ENCODE data around the gene ZNF607. TPM values are rescaled to one million over a fixed set of nuclear protein-coding genes. Genes with fewer than 3 reads are reported as not detected.

The ZNF607 gene
- total RNA-seq, 4 donors from 2014 or later: 5.4 to 14.1 (median 7.6) TPM

GRCh38 chr19:37698216-37698615, 21.3 kb downstream of the ZNF607 start:
- TF ChIP-seq, protein P1, sequence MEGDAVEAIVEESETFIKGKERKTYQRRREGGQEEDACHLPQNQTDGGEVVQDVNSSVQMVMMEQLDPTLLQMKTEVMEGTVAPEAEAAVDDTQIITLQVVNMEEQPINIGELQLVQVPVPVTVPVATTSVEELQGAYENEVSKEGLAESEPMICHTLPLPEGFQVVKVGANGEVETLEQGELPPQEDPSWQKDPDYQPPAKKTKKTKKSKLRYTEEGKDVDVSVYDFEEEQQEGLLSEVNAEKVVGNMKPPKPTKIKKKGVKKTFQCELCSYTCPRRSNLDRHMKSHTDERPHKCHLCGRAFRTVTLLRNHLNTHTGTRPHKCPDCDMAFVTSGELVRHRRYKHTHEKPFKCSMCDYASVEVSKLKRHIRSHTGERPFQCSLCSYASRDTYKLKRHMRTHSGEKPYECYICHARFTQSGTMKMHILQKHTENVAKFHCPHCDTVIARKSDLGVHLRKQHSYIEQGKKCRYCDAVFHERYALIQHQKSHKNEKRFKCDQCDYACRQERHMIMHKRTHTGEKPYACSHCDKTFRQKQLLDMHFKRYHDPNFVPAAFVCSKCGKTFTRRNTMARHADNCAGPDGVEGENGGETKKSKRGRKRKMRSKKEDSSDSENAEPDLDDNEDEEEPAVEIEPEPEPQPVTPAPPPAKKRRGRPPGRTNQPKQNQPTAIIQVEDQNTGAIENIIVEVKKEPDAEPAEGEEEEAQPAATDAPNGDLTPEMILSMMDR (IDR thresholded peaks at IDR 0.05): no peak
- TF ChIP-seq EP300 (IDR thresholded peaks at IDR 0.05) (no peak), POLR2A (IDR thresholded peaks at IDR 0.05) (no peak)
- 81 to 88% methylated on average over 6 of the region's 6 CpGs for WGBS, 2 donors
- Histone ChIP-seq H3K27ac (no peak overlapping the region), H3K4me1 (no peaks in the 10 kb centered on the region), H3K36me3 (peaks cover 0 to 73% (median 7%) of the 10 kb centered on the region in 3 donors), H3K27me3 (no peaks in the 10 kb centered on the region), H3K4me3 (no peak overlapping the region), H3K9me3 (peaks cover 0 to 70% (median under 1%) of the 10 kb centered on the region in 4 donors)
- DNase-seq (ENCODE audit: low spot score in 2 of 2): no peak

GRCh38 chr19:37695144-37695899, 24.2 kb downstream of the ZNF607 start:
- Histone ChIP-seq H3K9me3 (peaks cover 0 to 56% (median 0%) of the 10 kb centered on the region in 4 donors), H3K36me3 (peaks cover 0 to 45% (median 7%) of the 10 kb centered on the region in 3 donors), H3K27me3 (no peaks in the 10 kb centered on the region), H3K4me3 (no peak overlapping the region), H3K27ac (no peak overlapping the region), H3K4me1 (peaks cover 0 to 9% (median 4%) of the 10 kb centered on the region in 4 donors)
- DNase-seq (ENCODE audit: low spot score in 2 of 2): no peak
- TF ChIP-seq POLR2A (IDR thresholded peaks at IDR 0.05) (no peak), EP300 (IDR thresholded peaks at IDR 0.05) (no peak)
- TF ChIP-seq, protein P1 (IDR thresholded peaks at IDR 0.05): no peak
- 73 to 82% methylated on average over 3 of the region's 3 CpGs for WGBS, 2 donors

DNA sequence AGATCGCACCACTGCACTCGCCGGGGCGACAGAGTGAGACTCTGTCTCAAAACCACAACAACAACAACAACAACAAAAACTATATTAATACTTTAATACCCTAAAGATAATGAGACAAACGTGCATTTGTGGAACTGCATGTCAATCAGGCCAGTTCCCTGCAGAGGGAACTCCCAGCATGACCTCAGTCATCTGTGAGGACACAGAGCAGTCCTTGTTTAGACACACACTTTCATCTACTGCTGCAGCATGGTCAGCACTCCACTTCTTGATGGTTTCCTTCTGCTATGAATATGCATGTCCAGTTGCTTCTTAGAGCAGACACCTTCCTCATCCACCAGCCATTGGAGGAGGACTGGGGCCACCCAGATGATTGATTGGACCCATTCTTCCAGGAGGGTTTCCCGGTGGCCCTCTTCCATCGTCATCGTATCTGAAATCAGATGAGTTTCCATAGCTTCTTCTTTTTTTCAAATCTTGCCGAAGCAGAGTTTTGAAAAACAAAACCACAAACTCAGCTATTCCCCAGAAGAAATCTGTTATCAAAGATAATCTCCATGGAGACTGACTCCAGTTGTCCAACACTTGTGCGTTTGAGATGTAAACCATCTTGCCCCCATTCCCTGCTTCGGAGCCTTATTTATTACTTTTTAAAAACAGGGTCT, 26.5 kb downstream of the ZNF607 start:
- DNase-seq (ENCODE audit: low spot score in 2 of 2): no peak
- Histone ChIP-seq H3K4me1 (peaks cover 0 to 9% (median 4%) of the 10 kb centered on the region in 4 donors), H3K4me3 (no peak overlapping the region), H3K27ac (no peak overlapping the region), H3K36me3 (peaks cover 0 to 41% (median 0%) of the 10 kb centered on the region in 3 donors), H3K27me3 (no peaks in the 10 kb centered on the region), H3K9me3 (peaks cover 0 to 34% (median 0%) of the 10 kb centered on the region in 4 donors)
- no peak for TF ChIP-seq EP300 (IDR thresholded peaks at IDR 0.05)
- TF ChIP-seq, protein P1 (IDR thresholded peaks at IDR 0.05): no peak
- TF ChIP-seq POLR2A (IDR thresholded peaks at IDR 0.05): no peak
- 66% methylated on average over 11 of the region's 11 CpGs for WGBS, 2 donors

DNA sequence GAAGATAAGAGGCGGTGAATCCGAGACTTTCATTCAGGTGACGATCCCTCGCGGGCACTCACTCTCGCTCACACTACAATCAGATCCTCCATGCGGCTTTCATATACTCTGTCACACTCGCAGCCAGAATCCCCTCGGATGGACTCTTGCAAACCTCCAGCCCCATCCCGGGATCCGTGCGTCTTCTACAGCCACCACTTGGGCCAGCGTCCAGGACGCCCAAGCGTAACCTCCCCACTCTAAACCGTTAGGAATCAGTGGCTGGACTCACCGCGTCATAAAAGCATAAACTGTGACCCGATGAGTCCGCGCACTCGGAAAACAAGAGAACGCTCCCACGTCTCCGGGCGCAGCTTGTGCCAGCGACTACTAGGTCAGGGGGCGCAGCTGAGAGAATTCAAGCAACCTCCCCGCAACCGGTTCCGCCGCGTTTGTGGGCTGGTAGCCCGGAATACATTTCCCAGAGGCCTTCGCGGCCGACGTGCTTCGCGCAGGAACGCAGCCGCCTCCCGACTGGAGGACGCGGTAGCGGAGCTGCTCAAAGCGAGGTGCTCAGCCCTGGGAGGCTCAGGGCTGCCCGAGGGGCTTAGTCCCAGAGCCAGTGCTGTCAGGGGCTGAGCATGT, 27.6 kb downstream of the ZNF607 start:
- Histone ChIP-seq H3K9me3 (peaks cover 0 to 27% (median 0%) of the 10 kb centered on the region in 4 donors), H3K4me1 (peaks cover 0 to 9% (median 4%) of the 10 kb centered on the region in 4 donors), H3K4me3 (peak overlapping the region; percentile 52 to 72 (median 62)), H3K27ac (peak overlapping the region; percentile 61 to 90 (median 82)), H3K27me3 (no peaks in the 10 kb centered on the region), H3K36me3 (peaks cover 0 to 31% (median 0%) of the 10 kb centered on the region in 3 donors)
- DNase-seq (ENCODE audit: low spot score in 2 of 2): peak; percentile 43 to 61
- TF ChIP-seq EP300 (IDR thresholded peaks at IDR 0.05): peak; percentile 38 to 75
- TF ChIP-seq POLR2A (IDR thresholded peaks at IDR 0.05): peak in 1 of 2 donors; percentile 40
- TF ChIP-seq, protein P1 (IDR thresholded peaks at IDR 0.05): no peak
- WGBS, 2 donors: 0 to 1% methylated on average over 45 to 48 of the region's 48 CpGs

Measured in tibial nerve (tissue), 4 donors.